Fibroblast of the conjunctiva (primary cell): ENCODE data around the gene TLX2.

ENCODE experiments used
- DNase-seq: peaks from one replicate; pipeline ENCODE4 v3.0.0-alpha.2; 2010; ENCODE audit warnings: low read depth

Gene TLX2

DNA sequence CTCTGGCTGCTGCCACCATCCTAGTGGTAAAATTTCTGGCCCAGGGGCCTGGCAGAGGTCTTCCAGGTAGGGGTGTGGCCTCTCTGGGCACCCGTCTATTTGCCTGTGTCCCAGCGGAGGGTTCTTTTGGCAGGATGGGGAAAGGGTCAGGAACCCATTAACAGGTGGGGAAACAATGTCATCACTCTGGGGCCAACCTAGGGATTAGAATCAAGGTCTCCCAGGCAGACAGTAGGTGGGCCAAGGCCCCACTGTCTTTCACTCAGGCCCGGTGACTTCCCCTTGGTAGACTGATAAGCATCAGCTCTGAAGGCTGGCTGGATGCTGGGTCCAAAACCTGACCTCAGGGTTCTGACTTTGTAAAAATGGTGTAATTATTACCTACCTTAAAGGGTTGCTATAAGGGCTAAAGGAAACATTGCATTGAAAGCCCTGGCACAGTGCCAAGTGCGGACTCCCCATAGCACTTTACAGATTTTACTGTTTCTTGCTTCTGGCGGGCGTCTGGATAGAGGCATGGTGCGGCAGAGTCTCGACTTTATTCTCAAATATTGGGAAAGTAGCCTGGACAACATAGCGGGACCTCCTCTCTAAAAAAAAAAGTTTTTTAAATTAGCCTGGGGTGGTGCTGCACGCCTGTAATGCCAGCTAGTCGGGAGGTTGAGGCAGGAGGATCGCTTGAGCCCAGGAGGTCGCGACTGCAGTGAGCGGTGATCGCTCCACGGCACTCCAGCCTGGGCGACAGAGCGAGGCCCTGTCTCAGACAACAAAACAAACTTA, 17.1 kb upstream of the TLX2 start:
- DNase-seq = no peak

DNA sequence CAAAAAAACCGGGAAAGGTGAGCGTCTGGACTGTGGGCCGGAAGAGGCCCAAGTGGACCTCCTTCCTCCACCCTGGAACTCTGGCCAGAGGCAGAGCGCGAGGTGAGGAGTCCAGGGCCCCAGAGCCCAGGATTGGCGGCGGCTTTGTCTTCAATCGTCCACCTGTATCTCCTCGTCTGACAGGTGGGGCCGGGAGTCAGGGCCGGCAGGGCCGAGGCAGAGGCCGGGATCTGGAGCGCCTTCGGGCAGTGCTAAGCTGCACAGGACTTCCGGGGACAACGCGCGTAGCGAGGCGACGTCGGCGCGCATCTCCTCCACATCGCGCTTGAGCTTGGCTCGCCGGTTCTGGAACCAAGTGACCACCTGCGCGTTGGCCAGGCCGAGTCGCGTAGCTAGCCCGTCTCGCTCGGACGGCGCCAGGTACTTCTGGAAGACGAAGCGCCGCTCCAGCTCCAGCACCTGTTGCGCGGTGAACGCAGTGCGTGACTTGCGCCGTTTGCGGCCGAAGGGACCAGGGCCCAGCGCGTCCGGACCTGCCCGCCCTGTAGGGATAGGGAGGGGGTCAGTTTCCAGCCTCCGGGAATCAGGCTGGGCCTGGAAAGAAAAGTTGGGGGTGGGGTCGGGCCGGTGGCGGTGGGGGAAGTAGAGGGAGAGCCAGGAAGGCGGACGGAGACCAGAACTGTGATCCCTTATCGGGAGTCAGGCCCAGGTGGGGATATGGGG, 16.3 kb upstream of the TLX2 start:
- no peak for DNase-seq

DNA sequence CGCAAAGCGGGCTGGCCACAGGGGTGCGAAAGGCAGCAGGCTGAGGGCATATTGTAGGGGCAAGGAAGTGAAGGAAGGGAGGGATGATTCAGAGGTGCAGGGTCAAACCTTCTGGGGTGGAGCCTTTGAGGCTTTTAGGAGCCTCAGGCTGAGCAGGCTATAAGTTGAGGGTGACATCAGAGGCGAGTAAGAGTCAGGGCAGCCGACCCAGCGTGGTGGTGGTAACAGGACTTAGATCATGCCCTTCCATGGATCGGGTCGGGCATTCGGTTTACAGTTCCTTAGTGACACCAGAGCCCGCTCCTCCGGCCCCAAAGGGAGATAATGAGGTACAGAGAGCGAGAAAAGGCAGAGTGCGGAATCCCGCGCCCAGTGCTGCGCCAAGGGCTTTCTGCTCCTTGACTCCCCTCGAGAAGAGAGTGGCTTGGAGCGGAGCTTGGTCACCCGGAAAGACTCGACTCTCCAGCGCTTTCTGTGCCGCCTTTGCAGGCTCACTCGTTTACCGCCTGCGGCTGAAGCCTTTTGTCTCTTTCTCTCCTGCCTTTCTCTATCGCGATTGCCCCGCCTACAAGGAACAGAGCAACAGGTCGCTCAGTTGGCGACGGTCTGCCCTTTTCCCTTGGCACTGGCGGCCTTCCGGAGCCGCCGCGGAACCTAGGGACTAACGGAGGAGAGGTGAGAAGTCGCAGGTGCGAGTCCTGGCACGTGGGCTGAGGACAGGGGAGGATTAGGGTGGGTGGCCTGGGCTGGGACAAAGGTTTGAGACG, 15.6 kb upstream of the TLX2 start:
- no peak for DNase-seq

DNA sequence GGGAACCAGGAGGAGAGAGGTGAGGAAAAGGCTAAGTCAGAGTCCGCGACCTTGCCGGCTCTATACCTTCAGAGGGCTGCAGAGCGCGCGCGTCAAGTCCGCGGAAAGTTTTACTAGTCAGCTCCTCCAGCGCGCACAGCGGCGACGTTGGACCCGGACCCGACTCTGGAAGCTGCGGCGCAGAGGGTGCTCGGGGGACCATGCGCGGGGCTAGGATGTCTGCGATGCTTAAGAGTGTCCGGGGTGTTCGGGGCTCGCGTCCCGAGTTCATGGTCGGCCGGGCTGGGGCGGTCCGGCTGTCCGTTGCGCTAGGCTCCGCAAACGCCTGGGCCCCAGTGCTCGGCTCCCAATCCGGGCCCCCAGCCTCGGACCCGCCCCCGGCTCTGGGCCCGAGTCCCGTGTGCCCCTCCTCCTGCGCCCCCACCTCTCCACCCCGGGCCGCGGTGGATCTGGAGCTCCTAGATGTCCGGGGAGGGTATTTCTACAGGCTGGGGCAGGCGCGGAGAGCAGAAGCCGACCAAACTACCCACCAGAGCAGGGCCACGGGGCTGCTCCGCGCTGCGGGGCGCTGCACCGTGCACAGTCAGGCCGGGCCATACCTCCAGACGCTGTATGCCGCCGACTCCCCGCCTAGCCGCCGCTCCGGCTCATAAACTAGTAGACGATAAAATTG, 14.8 kb upstream of the TLX2 start, which contains the start of gene LBX2:
Gene LBX2, minus strand, starts transcription at position 337 of the 673 bp plus-strand sequence. Its CDS starts 66 bp downstream, at position 271.
- DNase-seq = no peak

DNA sequence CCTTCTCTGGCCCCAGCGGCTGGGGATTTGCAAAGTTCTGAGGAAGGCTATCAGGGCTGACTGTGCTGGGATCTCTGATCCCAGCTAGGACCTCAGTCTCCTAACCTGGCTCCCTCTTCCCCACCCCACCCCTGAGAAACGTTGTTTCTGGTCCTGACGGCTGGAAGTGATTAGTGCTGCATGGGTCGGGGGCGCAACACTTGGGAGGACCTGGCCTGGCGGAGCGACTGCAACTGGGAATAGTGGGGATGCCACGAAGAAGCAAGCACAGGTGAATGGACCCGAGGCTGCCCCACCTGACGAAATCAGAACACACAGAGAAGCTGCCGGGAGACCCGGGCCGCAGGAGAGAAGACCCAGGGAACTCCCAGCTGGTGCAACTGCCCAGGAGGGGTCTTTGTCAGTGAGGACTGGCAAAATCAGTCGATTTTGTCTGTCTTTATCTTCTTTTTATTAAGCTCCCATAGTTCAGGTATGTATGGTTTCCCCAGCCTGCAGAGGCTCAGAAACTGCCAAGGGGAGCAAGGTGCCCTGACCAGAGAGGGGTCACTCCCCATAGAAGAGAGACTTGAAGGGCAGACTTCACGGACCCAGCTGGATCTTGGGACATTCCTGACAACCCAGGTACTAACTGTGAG, 14.2 kb upstream of the TLX2 start:
- no peak for DNase-seq

DNA sequence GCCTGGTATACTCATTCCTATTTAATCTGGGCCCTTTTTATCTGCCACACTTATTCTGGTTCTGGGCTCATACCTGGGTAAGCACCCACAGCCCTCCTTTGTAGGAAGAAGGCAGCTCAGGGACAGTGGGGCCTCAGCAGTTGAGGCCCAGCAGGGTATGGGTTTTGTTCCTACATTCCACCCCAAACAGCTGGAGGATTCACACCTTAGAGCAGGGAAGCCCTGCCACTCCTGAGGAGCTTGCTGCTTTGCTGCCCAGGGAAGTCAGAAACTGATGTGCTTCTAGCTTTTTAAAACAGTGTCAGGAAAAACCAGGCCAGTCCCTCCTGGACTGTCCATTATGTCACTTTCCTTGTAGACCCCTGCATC, 13.7 kb upstream of the TLX2 start:
- DNase-seq = no peak

DNA sequence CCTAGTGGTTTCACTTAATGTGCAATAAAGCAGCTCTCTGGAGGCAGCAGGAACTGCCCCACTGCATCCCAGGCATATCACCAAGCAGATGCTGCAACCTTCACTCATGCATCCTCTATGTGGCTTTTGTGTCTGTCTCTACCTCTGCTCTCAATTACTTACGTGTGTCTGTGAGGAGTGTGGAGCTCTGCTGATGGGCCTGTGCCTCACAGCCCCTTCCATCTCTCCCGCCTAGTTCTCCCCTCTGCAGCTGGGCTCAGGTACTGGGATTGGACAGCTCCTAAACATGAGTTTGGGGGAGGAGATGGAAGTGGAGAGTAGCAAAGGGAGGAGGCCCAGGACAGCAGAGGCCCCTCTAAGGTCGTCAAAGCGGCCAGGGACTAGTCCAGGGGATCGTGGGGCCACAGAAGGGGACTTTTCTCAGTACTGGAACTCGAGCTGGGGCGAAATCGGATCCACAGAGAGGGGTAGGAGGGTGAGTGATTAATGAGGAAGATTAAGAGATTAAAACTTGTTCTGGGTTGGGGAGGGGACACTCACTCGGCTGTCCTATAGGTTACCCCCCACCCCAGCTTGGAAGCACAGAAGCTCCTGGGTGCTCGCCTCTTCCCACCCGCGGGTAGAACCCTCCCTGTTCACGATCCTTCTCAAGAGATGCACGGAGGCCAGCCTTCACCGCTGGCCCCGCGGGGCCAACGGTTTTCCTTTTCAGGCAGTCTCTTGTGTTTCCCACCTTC, 12.7 kb upstream of the TLX2 start:
- no peak for DNase-seq

DNA sequence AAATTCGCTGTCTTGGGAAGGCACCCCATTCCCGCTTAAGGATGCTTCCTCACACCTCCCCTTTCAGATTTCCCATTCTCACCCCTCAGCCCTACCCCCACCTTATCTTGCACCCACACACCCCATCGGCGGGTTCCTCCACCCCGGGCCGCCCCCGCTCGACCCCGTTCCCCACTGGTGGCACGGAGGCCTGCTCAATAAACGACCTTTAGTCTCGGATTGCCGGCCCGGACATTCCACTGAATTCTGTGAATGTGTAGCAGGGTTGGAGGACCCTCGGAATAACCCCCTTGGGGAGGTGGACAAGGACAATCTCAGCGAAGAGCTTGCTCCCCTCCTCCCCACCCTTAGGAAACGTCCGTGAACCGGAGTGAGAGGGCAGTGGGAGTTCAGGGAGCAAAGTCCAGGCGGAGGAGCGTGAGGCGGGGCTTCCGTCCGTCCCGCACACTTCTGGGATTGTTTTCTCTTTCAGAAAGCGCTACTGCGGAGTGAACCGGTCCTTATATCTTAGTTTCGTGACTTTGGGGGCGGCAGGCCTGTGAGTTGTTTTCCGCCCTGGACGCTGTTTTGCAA, 12.0 kb upstream of the TLX2 start:
- no peak for DNase-seq

DNA sequence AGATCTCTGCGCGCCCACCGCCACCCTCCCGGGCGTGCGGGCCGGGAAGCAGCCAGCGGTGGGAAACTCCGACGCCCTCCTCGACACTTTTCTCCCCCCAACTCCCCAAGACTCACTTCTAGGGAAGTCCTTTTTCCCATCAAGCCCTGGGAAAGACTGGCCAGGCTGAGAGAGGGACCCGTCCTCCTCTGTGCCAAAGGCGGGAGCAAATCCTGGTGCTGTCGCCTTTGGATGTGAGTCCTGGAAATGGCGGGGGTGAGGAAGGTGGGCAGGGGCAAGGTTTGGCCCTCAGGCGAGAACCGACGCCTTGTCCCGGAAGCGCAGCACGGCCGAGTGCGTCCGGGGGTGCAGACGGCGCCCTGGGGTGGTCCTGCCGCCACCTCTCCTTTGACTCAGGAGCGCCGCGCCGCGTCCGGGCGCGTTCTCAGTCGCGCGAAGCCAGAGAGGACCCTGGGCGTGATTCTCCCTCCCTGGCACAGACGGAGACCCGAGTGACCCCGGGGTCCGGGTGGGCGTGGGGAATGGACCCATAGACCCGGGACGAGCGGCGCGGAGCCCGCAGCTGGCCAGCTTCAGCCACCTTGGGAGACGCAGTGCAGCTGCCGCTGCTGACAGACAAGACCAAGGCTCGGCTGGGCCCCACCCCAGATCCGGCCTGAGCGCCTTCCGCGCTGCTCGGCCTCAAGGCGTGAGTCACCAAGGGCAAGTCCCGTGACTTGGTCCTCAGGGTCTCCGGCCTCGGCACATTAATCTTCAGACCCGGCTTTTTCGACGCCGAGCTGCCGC, 11.3 kb upstream of the TLX2 start:
- peak; percentile 70 for DNase-seq

DNA sequence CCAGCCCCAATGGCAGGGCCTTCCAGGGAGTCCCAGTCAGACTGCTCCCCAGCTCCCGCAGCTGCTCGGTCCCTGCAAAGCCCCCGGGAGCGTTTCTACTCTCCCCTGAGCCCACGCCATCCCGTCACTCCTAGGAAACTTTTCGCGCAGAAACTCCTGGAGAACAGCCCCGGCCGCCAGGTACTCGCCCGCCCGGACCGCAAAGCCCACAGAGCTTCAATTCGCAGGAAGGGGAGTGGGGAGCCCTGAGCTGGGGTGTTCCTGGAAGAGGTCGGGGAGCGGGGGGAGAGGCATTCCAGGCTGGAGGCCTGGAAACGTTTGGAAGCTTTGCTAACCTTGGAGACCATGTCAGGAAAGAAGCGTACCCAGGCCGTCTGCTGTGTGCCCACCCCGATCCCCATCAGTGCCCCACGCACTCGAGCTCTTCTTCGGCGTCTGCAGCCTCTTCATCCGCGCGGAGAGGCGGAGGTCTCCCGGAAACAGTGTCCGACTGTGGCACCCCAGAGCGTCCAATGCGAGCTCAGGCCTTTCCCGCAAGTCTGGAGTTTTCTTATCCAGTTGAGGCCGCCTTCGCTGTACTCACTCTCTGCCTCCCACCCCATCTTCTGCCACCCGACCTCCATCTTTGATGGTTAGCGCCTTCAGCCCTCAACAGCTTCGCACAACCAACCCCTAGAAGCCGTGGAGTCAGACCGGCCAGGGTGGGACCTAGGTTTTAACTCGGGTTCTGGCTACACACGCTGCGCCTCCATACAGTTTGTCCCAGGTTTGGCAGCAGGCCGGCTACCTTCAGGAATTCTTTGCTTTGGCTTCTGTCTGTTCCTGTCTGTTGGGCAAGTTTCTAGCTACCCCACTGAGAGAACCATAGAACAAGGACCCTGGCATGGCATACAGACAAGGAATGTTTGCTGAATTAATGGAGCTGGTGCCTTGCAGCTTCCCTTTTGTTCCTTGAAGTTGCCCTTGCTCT, 10.5 kb upstream of the TLX2 start:
- no peak for DNase-seq

DNA sequence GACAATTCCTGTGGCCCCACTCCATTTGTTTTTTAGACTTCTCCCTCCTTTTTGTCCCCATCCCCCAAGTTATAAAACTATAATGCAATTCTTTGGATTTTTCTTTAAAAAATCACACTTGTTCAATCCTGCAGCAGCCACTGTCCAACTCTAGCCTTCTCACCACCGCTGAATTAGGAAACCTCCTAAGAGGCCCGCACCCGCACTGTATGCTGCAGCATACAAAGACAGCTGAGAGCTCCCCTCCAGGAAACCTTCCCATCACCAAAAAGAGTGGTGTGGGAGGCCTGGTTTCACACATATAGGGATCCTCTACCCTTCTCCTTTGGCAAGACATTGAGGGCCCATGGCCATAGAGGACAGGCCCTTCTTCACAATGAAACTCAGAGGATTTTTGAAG, 9.7 kb upstream of the TLX2 start:
- DNase-seq = no peak

DNA sequence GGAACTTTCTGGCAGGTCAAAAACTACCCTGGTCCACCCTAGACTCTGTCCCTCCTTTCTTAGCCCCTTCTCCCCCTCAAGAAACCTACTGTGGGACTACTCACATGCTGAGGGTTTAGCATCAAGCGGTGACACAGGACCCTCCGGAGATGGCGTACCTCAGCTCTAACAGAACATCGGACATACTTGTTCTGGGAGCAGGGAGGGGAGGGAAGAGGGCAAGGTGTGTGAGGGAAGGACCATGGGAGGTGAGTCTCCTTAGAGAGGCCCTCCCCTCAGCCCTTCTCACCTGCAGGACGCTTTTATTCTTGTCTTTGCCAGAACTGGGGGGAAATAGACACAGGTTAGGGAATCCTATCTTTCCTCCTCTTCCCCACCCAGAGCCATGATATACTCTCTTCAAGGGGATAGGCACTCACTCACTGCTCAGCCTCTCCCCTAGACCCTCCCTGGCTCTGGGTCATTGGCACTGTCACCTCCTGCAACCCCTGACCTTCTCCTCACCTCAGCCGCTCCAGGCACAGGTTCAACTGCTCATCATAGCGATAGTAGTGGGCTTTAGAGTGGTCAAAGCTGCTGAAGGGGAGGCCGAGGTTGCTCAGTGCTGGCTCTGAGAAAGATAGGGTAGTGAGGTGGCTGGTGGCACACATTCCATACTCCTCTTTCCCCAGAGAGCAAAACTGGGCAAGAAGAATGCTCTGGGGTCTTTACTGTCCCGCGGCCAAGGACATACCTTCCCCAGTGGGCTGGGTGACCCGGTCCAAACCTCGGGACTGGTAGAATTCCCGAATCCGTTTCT, 8.6 kb upstream of the TLX2 start:
- no peak for DNase-seq

DNA sequence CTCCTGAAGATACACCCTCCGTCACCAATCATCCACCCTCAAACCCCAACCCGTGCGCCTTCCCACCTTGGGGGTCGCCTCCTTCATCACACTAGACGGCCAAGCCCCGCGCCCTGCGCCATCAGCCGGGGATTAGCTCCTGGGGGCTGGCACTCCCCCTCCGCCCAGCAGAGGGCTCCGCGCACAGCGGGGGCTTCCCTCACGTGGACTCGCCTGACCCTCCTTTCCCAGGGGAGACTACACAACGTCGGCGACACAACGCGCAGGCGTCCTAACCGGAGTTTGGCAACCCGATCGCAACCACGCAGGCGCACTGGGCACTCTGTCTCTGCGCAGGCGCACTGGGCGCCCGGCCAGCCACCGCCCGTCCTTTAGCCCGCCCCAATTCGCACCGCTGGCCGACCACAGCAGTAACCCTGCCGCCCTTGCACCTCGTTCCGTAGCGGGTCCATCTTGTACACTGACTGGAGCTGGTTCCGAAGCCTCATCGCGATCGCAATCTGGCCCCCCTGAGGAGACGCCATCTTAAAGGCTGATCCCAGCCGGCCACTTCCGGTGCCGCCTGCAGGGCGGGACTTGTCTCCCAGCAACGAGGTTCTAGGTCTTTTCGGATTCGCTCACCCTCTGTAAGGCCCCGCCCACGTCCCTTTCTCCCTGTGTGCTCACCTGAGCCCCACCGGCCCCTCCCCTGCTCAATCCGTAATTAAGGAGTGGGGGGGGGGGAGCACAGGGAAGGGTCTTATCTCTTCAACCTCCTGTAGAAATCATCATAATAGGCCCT, 6.9 kb upstream of the TLX2 start, which contains the start of gene PCGF1:
Gene PCGF1, minus strand, starts transcription at position 551 of the 781 bp plus-strand sequence. Its CDS starts 27 bp downstream, at position 524.
- peak; percentile 98 for DNase-seq

DNA sequence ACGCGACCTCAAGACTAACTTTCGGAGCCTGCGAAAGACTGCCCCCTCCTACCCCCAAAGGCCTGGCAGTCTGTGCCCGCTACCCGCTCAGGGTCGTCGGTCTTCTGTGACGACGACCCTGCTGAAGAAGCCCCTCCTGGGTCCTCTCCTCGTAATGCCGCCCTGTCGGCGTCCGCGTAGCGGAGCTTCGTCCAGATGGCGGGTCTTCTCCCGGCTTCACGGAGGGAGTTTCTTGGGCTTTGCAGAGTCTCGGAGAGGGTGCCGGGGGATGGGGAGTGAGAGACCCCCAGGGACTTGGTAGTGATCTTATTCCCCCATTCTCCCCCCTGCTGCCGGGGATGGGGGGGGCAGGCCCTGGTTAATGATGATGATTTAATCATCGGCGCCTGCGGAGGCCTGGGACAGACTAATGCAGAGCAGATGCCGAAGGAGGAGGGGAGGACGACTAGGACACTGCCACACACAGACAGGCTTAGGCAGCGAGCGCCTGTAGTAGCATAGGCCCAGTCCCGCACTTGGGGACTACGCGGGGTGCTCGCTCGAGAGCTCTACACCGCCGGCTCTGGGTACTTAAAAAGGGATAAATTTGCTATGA, 6.2 kb upstream of the TLX2 start:
- DNase-seq = peak; percentile 49

DNA sequence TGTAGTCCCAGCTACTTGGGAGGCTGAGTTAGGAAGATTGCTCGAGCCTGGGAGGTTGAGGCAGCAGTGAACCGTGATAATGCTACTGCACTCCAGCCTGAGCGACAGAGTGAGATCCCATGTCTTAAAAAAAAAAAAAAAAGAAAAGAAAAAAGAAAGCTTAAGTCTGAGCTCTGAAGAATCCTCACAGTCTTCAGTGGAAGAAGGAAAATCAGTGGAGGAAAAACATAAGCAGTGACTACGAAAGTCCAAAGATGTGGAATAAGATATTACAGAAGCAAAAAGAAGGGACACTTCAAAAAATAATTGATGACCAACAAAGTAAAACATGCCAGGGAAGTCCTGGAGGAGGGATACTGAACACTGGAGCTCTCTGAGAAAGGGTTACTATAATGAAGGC, 4.0 kb upstream of the TLX2 start:
- no peak for DNase-seq
